GM12875 (cell line): ENCODE results near the gene NCCRP1.

Experiments used
- H3K4me3 ChIP-seq: one replicate; pipeline ENCODE4 v1.5.1; 2011; ENCODE audit warnings: low read depth, low read length, control low read depth
- CTCF ChIP-seq: IDR thresholded peaks from 2 replicates; pipeline ENCODE4 v1.5.1; 2011; ENCODE audit warnings: low read depth, mild to moderate bottlenecking, control low read depth, inconsistent platforms, low read length, moderate library complexity, borderline replicate concordance; ENCODE audit not compliant: insufficient read depth

The NCCRP1 gene

GRCh38 chr19:39174558-39175544, 21.9 kb upstream of the NCCRP1 start:
- no peak overlapping the region for H3K4me3 ChIP-seq
- no peak for TF ChIP-seq CTCF

GRCh38 chr19:39175564-39175963, 21.2 kb upstream of the NCCRP1 start:
- no peak overlapping the region for H3K4me3 ChIP-seq
- no peak for TF ChIP-seq CTCF

GRCh38 chr19:39177110-39177699, 19.6 kb upstream of the NCCRP1 start:
- H3K4me3 ChIP-seq, result no peak overlapping the region
- no peak for TF ChIP-seq CTCF

GRCh38 chr19:39177736-39178135, 19.0 kb upstream of the NCCRP1 start:
- no peak overlapping the region for H3K4me3 ChIP-seq
- TF ChIP-seq CTCF, result no peak

GRCh38 chr19:39178296-39179006, 18.3 kb upstream of the NCCRP1 start:
- TF ChIP-seq CTCF, result no peak
- H3K4me3 ChIP-seq, result no peak overlapping the region

GRCh38 chr19:39179754-39180153, 17.0 kb upstream of the NCCRP1 start:
- no peak for TF ChIP-seq CTCF
- no peak overlapping the region for H3K4me3 ChIP-seq
